Panc1 (cell line): ENCODE results near the gene SLC19A1. TPM values are rescaled to one million over a fixed set of nuclear protein-coding genes. Genes with fewer than 3 reads are reported as not detected.

Source experiments
- ATAC-seq: fragments of 200-7000 bp; cut with Tn5 transposase; 2 replicates; pipeline ENCODE4 v1.9.1; 2020; ENCODE audit warnings: mild to moderate bottlenecking, moderate library complexity
- BruUV-seq: library from RNA; stranded (reverse); fragments of 400-500 nt; replicated peaks from 2 replicates; lab custom pipeline; 2021; lab: Mats Ljungman, UMichigan
- CTCF ChIA-PET: fragments of 300-600 bp; sonication (Branson Sonifier 250); formaldehyde crosslinking; loops from one replicate; lab custom pipeline; 2022; ENCODE audit warnings: antibody characterized with exemption; lab: Charles Lee
- POLR2A ChIA-PET: fragments of 300-600 bp; sonication (Branson Sonifier 250); formaldehyde crosslinking; loops from one replicate; lab custom pipeline; 2022; ENCODE audit warnings: antibody characterized with exemption; lab: Charles Lee
- DNase-seq: peaks from one replicate; pipeline ENCODE4 v3.0.0-alpha.2; 2010; ENCODE audit warnings: low read depth, low spot score
- H3K27ac ChIP-seq: 2 replicates; pipeline ENCODE4 v1.5.1; 2011; ENCODE audit warnings: mild to moderate bottlenecking, low read length, inconsistent platforms
- H3K27me3 ChIP-seq: fragments of 200-500 bp; sonication (Bioruptor generic); 2 replicates; pipeline ENCODE4 v1.6.0; 2014; ENCODE audit warnings: low read length, inconsistent platforms; ENCODE audit not compliant: control insufficient read depth, insufficient read depth
- H3K36me3 ChIP-seq: fragments of 200-500 bp; sonication (Bioruptor generic); 2 replicates; pipeline ENCODE4 v1.5.1; 2014; ENCODE audit warnings: inconsistent platforms, mild to moderate bottlenecking, low read length, moderate library complexity; ENCODE audit not compliant: control insufficient read depth, insufficient read depth
- H3K4me1 ChIP-seq: 2 replicates; pipeline ENCODE4 v1.5.1; 2011; ENCODE audit warnings: inconsistent platforms, mild to moderate bottlenecking, low read length, moderate library complexity; ENCODE audit not compliant: control insufficient read depth, insufficient read depth
- H3K4me3 ChIP-seq, 2 experiments: 2 replicates each; pipeline ENCODE4 v1.5.1; 2011 to 2012; ENCODE audit warnings: low read depth in 2 of 2, low read length in 2 of 2, mild to moderate bottlenecking in 2 of 2, inconsistent platforms in 1 of 2, moderate library complexity in 1 of 2
- H3K9me3 ChIP-seq: fragments of 200-500 bp; sonication (Bioruptor generic); 2 replicates; pipeline ENCODE4 v1.5.1; 2014; ENCODE audit warnings: low read depth, mild to moderate bottlenecking, inconsistent platforms, low read length, moderate library complexity; ENCODE audit not compliant: control insufficient read depth, insufficient read depth
- CTCF ChIP-seq: fragments of 450-650 bp; IDR thresholded peaks from 2 replicates; pipeline ENCODE4 v1.5.1; 2017; ENCODE audit warnings: mild to moderate bottlenecking
- POLR2AphosphoS5 ChIP-seq: IDR thresholded peaks from 2 replicates; pipeline ENCODE4 v1.6.1; 2012; ENCODE audit warnings: mild to moderate bottlenecking, low read depth, low read length, moderate library complexity
- REST ChIP-seq, 2 experiments: IDR thresholded peaks; 2 replicates each; pipeline ENCODE4 v1.6.1; 2011 to 2012; ENCODE audit warnings: low read depth in 2 of 2, control low read depth in 1 of 2, low read length in 1 of 2, mild to moderate bottlenecking in 1 of 2, moderate library complexity in 1 of 2; ENCODE audit not compliant: insufficient read depth in 1 of 2
- SIN3A ChIP-seq: IDR thresholded peaks from 2 replicates; pipeline ENCODE4 v1.6.1; 2012; ENCODE audit warnings: low read depth, mild to moderate bottlenecking, low read length, moderate library complexity, borderline replicate concordance; ENCODE audit not compliant: insufficient read depth
- TCF7L2 ChIP-seq: IDR thresholded peaks from 2 replicates; pipeline ENCODE4 v1.6.1; 2011; ENCODE audit warnings: mild to moderate bottlenecking, low read depth, low read length, inconsistent platforms
- in situ Hi-C: cut with HindIII; loops from 2 replicates; pipeline ENCODE4 v1.10.0; 2016; ENCODE audit warnings: low sequenced_read_pairs, low pct_unique_long_range_greater_than_20kb
- intact Hi-C: fragments of 100-400 bp; cut with micrococcal nuclease; formaldehyde crosslinking; loops from one replicate; pipeline ENCODE4 v1.10.0; 2022; ENCODE audit not compliant: unreplicated experiment
- total RNA-seq: library from RNA; stranded (reverse); gene quantifications from one replicate; pipeline ENCODE4 v1.2.1, GENCODE V29; 2021; ENCODE audit not compliant: unreplicated experiment

The SLC19A1 gene
- total RNA-seq, 1 experiment from 2014 or later: 24.5 TPM

GRCh38 chr21:45555557-45556301, 13.5 kb upstream of the SLC19A1 start:
- Histone ChIP-seq H3K4me3 (peak overlapping the region; percentile 47 to 54), H3K27me3 (no peaks in the 10 kb centered on the region), H3K27ac (peak overlapping the region; percentile 44; the same call in 1 of the 2 replicates), H3K9me3 (no peaks in the 10 kb centered on the region), H3K36me3 (no peaks in the 10 kb centered on the region), H3K4me1 (peaks cover 6% of the 10 kb centered on the region)
- DNase-seq (peak; percentile 81), ATAC-seq (peak; percentile 91)
- CTCF ChIA-PET: interaction anchor here (0.6 to 1.6 kb wide), 15 partner anchors 28 to 643 kb away, joined by 3 to 12 read pairs (median 5); no protein-coding TSS in a partner anchor
- in situ Hi-C loops: no loop called here
- intact Hi-C loops: loop anchor here (1.0 to 2.0 kb wide), 2 partner anchors 41 to 265 kb away; no protein-coding TSS in a partner anchor
- BruUV-seq: no TSS peak
- TF ChIP-seq TCF7L2: no peak
- peak; percentile 94 for TF ChIP-seq CTCF
- POLR2A ChIA-PET: interaction anchor here (0.6 to 0.7 kb wide), 3 partner anchors 43 to 332 kb away, joined by 11 to 12 read pairs (median 11); no protein-coding TSS in a partner anchor

GRCh38 chr21:45555251-45555556, 13.0 kb upstream of the SLC19A1 start:
- TF ChIP-seq SIN3A: no peak
- no peak for TF ChIP-seq REST (IDR thresholded peaks at IDR 0.05; ENCODE audit: insufficient read depth in 1 of 2, low read depth in 2 of 2, low read length in 1 of 2)
- no peak for TF ChIP-seq TCF7L2
- TF ChIP-seq CTCF: no peak
- TF ChIP-seq POLR2AphosphoS5: no peak
- Histone ChIP-seq H3K36me3 (no peaks in the 10 kb centered on the region), H3K9me3 (no peaks in the 10 kb centered on the region), H3K4me3 (peak overlapping the region in 1 of 2 experiments; percentile 47; a peak in 2 of 4 replicates), H3K27ac (no peak overlapping the region), H3K27me3 (no peaks in the 10 kb centered on the region), H3K4me1 (peaks cover 6% of the 10 kb centered on the region)
- in situ Hi-C loops (no loop called here), intact Hi-C loops (loop anchor here (1.0 kb wide), 1 partner anchor 265 kb away; no protein-coding TSS in a partner anchor)
- DNase-seq: no peak
- no TSS peak for BruUV-seq
- POLR2A ChIA-PET: interaction anchor here (0.6 kb wide), 1 partner anchor 261 kb away, joined by 11 read pairs; no protein-coding TSS in a partner anchor
- ATAC-seq: no peak
- CTCF ChIA-PET: interaction anchor here (1.4 to 1.6 kb wide), 3 partner anchors 41 to 265 kb away, joined by 4 to 12 read pairs (median 10); no protein-coding TSS in a partner anchor
